ENCODE data around the gene HIGD2A.

HIGD2A gene

GRCh38 chr5:176368726-176369125 lies 19.8 kb upstream of the HIGD2A start:
- no peak for DNase-seq (ENCODE audit: low read depth in 2 of 2, low spot score in 1 of 2)

- no peak for DNase-seq (ENCODE audit: low read depth in 2 of 2, low spot score in 1 of 2)
These were observed 18.4 kb upstream of the HIGD2A start for GRCh38 chr5:176369934-176370711.

GRCh38 chr5:176371621-176372539 lies 16.7 kb upstream of the HIGD2A start:
- DNase-seq (ENCODE audit: low read depth in 2 of 2, low spot score in 1 of 2): no peak

- no peak for DNase-seq (ENCODE audit: low read depth in 2 of 2, low spot score in 1 of 2)
These were observed 15.3 kb upstream of the HIGD2A start for GRCh38 chr5:176373100-176373818.

- DNase-seq (ENCODE audit: low read depth in 2 of 2, low spot score in 1 of 2): no peak
These were observed 8.7 kb upstream of the HIGD2A start for GRCh38 chr5:176379881-176380280.

- DNase-seq (ENCODE audit: low read depth in 2 of 2, low spot score in 1 of 2): no peak
These were observed 7.1 kb upstream of the HIGD2A start for GRCh38 chr5:176381423-176381822.

DNA sequence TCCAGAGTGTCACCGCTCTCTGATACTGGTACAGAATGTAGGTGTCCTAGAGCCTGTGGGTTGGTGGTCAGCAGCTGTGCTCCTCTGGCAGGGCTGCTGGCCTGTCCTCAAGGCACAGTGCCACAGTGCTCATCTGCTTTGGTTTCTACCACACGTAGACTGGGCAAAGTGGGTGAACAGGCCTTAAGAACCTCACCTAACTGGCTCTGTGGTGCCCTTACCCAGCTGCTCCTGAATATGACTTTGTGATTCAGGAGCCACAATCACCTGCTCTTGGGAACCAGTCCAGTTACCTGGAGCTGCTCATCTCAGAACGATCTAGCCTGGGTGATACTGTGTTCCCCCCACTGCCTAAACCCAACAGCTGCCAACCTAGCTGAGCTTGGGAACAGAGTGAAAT lies 6.6 kb upstream of the HIGD2A start:
- no peak for DNase-seq (ENCODE audit: low read depth in 2 of 2, low spot score in 1 of 2)

- DNase-seq (ENCODE audit: low read depth in 2 of 2, low spot score in 1 of 2): no peak
These were observed 5.8 kb upstream of the HIGD2A start for GRCh38 chr5:176382721-176383120.

DNA sequence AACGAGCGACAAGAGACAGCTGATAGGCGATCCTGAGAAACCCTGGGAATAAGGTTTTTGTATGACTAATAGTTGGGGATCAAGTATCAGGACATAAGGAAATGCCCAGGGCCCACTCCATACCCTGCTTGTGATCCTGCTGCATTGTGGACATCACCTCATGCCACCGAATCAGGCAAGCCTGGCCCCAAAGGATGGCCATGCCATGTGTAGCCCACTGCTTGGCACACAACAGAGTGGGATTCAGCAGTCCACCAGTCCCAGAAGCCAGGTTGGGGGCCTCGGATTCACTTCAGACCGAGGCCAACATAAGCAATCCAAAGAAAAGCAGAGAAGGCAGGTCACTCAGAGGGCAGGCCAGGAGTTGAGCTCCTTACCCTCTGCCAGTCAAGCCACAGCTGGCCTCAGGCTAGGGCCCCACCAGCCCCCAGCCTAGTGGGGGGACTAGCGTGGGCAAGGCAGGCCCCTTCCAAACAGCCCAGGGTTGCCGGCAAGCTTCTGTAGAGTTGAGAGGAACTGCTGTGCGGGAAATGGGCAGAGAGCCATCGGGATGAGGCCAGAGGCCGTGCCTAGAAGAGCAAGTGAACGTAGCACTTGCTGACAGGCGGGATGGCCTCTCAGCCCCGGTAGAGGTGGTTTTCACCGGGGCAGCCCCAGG lies 5.2 kb upstream of the HIGD2A start:
- no peak for DNase-seq (ENCODE audit: low read depth in 2 of 2, low spot score in 1 of 2)

GRCh38 chr5:176383961-176384360 lies 4.6 kb upstream of the HIGD2A start:
- DNase-seq (ENCODE audit: low read depth in 2 of 2, low spot score in 1 of 2): no peak

GRCh38 chr5:176384366-176384930 lies 4.1 kb upstream of the HIGD2A start:
- no peak for DNase-seq (ENCODE audit: low read depth in 2 of 2, low spot score in 1 of 2)

DNA sequence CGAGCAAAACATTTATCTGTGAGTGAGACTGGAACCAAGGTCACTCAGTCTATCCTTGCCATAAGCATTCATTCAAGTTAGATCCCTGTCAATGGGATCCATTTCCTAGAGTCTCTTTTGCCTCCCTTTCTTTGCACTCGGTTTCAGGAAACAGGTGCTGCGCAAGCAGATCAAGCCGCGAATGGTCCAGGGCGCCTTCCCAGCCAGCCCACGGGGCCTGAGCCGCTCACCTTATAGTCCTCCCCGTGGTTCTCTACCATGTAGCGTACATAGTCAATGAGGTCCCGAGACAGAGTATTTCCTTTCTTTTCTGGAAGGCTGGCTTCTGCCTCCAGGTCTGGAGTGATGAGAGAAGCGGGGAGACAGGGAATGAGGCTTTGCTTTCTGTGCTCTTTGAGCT lies 3.6 kb upstream of the HIGD2A start:
- no peak for DNase-seq (ENCODE audit: low read depth in 2 of 2, low spot score in 1 of 2)

DNA sequence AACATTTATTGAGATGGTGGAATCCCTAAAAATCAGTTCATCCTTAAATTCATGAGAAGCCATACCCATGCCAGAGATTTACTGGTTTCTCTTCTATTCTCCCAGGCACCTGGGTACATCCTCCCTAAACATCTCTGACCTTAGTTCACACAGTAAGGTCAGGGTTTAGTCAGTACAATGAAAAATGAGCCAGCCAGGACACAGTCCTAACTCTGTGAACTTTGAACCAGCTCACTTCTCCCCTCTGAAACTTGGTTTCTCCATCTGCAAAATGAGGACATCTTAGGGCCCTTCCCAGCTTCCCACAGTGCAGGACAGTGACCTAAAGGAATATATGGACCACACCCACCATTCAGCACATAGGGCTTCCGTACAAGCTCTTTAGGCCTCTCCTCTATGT lies 2.1 kb upstream of the HIGD2A start:
- no peak for DNase-seq (ENCODE audit: low read depth in 2 of 2, low spot score in 1 of 2)

DNA sequence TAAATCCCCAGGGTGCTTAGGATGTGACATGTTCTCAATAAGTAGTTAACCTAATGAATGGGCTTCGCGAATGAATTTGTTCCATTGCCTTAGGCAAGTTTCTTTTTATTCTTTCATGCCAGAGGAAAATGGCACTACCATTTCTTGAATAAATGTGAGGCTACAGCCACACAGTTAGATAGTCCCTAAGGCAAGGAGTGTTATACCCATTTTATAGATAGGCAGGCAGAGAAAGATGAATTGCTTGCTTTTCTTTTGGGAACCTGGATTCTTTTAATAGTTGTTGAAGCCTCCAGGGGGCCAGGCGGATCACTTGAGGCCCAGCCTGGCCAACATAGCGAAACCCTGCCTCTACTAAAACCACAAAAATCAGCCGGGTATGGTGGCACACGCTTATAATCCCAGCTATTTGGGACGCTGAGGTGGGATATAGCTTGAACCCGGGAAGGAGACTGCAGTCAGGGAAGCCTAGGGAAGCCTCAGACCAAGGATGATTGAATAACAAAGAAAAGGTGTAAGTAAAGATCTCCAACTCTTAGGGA lies 1.1 kb upstream of the HIGD2A start:
- no peak for DNase-seq (ENCODE audit: low read depth in 2 of 2, low spot score in 1 of 2)

DNA sequence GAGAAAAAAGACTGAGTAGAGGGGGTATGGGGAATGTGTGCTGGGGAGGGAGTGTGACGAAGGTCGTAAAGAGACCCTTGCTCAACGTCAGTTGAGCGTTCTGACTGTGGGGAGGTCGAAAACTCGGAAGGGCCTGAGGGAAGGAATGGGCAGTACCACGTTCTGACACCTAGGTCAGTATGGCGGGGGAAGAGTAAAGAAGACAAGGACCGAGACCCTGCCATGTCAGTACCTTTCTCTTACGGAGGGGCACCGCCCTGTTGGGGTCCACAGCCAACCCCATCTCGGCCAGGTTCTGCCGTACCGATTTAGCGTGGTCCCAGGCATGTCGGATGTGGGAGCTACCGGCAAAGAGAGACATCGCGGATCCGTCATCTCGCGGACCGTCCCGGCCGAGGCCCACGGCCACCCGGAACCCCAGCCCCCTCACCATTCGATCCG lies 528 bp upstream of the HIGD2A start:
- no peak for DNase-seq (ENCODE audit: low read depth in 2 of 2, low spot score in 1 of 2)

- DNase-seq (ENCODE audit: low read depth in 2 of 2, low spot score in 1 of 2): no peak
These were observed 878 bp downstream of the HIGD2A start for GRCh38 chr5:176389135-176390123.

DNA sequence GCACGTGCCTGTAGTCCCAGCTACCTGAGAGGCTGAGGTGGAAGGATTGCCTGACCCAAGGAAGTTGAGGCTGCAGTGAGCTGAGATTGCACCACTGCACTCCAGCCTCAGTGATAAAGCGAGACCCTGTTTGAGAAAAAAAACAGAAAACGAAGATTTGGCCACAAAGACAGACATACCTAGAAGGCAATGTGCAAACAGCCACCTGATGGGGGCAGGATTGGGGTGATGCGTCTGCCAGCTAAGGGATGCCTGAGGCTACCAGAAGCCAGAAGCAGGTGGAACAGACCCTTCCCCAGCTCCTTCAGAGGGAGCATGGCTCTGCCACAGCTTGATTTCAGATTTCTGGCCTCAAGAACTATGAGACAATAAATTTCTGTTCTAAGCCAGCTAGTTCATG lies 2.9 kb downstream of the HIGD2A start:
- no peak for DNase-seq (ENCODE audit: low read depth in 2 of 2, low spot score in 1 of 2)

DNA sequence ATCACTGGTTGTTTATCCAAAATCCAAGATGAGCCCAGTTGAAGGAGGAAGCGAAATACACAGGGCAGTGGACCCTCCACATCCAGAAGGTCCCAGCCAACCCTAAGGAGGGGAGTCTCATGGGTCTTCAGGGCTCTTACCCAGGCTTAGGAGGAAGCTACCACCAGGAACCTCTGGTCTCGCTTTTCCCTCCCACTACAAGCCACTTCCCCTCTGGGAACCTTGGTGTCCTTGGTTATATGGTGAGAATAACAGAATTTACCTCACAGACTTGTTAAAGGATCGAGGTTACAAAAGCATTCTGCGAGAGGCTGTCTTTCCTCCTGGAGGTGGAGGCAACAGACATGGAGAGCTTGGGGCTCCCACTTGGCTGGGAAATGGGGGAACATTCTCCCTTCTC lies 3.4 kb downstream of the HIGD2A start:
- DNase-seq (ENCODE audit: low read depth in 2 of 2, low spot score in 1 of 2): no peak

- DNase-seq (ENCODE audit: low read depth in 2 of 2, low spot score in 1 of 2): no peak
These were observed 4.0 kb downstream of the HIGD2A start for GRCh38 chr5:176392526-176392925.
